Measurements from ENCODE around the gene CNTRL. TPM values are rescaled to one million over a fixed set of nuclear protein-coding genes. Genes with fewer than 3 reads are reported as not detected.

CNTRL gene
- total RNA-seq, 1 experiment from 2014 or later = 11.6 TPM

GRCh38 chr9:121192959-121193640 lies 118.3 kb downstream of the CNTRL start:
- no peak overlapping the region for H3K27ac ChIP-seq (ENCODE audit: insufficient read length, low read depth, low read length)
- H3K36me3 Mint-ChIP-seq (ENCODE audit: insufficient read depth in 1 of 3, low read depth in 3 of 3) = peaks cover 0 to 3% (median 1%) of the 10 kb centered on the region in 3 experiments; a peak in 1 of 7 replicates
- H2AFZ ChIP-seq (ENCODE audit: low read length) = no peak overlapping the region
- no peak overlapping the region for H3T11ph ChIP-seq (ENCODE audit: low read length)
- H3K4me1 ChIP-seq (ENCODE audit: insufficient read depth, low read length) = no peaks in the 10 kb centered on the region
- no peak overlapping the region for H2BK120ac ChIP-seq (ENCODE audit: low read depth, low read length, poor library complexity, severe bottlenecking)
- H3K23ac ChIP-seq (ENCODE audit: insufficient read length, low read depth, low read length) = no peak overlapping the region
- no peaks in the 10 kb centered on the region for H3K9me3 ChIP-seq (ENCODE audit: control insufficient read depth, low read depth, low read length)
- H4K20me1 ChIP-seq (ENCODE audit: control insufficient read depth, insufficient read depth, insufficient read length) = no peaks in the 10 kb centered on the region
- H2BK15ac ChIP-seq (ENCODE audit: low read depth, low read length) = no peak overlapping the region
- H4K91ac ChIP-seq (ENCODE audit: insufficient read length, low read depth, low read length) = no peak overlapping the region
- no peak overlapping the region for H3K14ac ChIP-seq (ENCODE audit: insufficient read depth, low read length)
- no peaks in the 10 kb centered on the region for H3K27me3 ChIP-seq (ENCODE audit: insufficient read depth, low read length)
- no peak overlapping the region for H2AK5ac ChIP-seq (ENCODE audit: insufficient read length, low read length)
- peak overlapping the region in 1 of 3 experiments; percentile 16; a peak in 1 of 7 replicates for H3K27ac Mint-ChIP-seq
- no peak overlapping the region for H3K9ac ChIP-seq (ENCODE audit: extremely low read depth, insufficient read length, low read length)
- no CpG with 5 or more reads among the region's 1 CpG for WGBS (ENCODE audit: extremely low coverage, insufficient read length, low lambda C conversion rate)
- no peak overlapping the region for H4K5ac ChIP-seq (ENCODE audit: insufficient read length, low read depth, low read length)
- no peak overlapping the region for H2BK12ac ChIP-seq (ENCODE audit: insufficient read length, low read depth, low read length)
- no peak overlapping the region for H3K4ac ChIP-seq (ENCODE audit: low read depth, low read length)
- H3K79me1 ChIP-seq (ENCODE audit: insufficient read depth, low read depth, low read length, poor library complexity, severe bottlenecking) = peaks cover 3% of the 10 kb centered on the region
- no peak for TF ChIP-seq CTCF (conservative IDR thresholded peaks at IDR 0.05)
- H3K23me2 ChIP-seq (ENCODE audit: insufficient read length, low read depth, low read length, poor library complexity, severe bottlenecking) = no peaks in the 10 kb centered on the region
- H3K9me3 Mint-ChIP-seq = no peaks in the 10 kb centered on the region
- no peaks in the 10 kb centered on the region for H3K27me3 Mint-ChIP-seq (ENCODE audit: low read depth)
- no peak overlapping the region for H3K4me2 ChIP-seq (ENCODE audit: insufficient read depth, insufficient read length, low read length)
- no peak overlapping the region for H2BK20ac ChIP-seq (ENCODE audit: low read depth, low read length, poor library complexity, severe bottlenecking)
- peaks cover 17 to 19% of the 10 kb centered on the region in 2 experiments; a peak in 3 of 4 replicates for H3K4me1 Mint-ChIP-seq
- DNase-seq = no peak
- H3K79me2 ChIP-seq (ENCODE audit: insufficient read depth, low read length) = peaks cover 7% of the 10 kb centered on the region; the same call in 1 of the 2 replicates
- no peak overlapping the region for H3K18ac ChIP-seq (ENCODE audit: insufficient read length, low read depth, low read length)
- H3K56ac ChIP-seq (ENCODE audit: insufficient read length, low read depth, low read length) = no peak overlapping the region
- no peak overlapping the region for H3K4me3 Mint-ChIP-seq
- H2BK5ac ChIP-seq (ENCODE audit: insufficient read length, low read length) = no peak overlapping the region
- no peak overlapping the region for H4K8ac ChIP-seq (replicated peaks; ENCODE audit: insufficient read length, low read depth, low read length)
